ENCODE measurements around the gene DLG2.

GRCh38 chr11:84675396-84676025, 951.6 kb downstream of the DLG2 start:
- TF ChIP-seq CTCF (IDR thresholded peaks at IDR 0.05) = no peak
- no peak for TF ChIP-seq EP300 (IDR thresholded peaks at IDR 0.05)
- no peak for TF ChIP-seq POLR2A (IDR thresholded peaks at IDR 0.05)
- no peak for TF ChIP-seq POLR2AphosphoS5 (IDR thresholded peaks at IDR 0.05)

Data from sigmoid colon (tissue), 4 donors.